Vagina (tissue), 2 donors: ENCODE data around the gene MAPK7.

Experiments
- POLR2A ChIP-seq, 2 donors: fragments of 450-650 bp; IDR thresholded peaks; one replicate each; pipeline ENCODE4 v1.6.1; 2017; ENCODE audit warnings: antibody characterized with exemption in 2 of 2, mild to moderate bottlenecking in 2 of 2, moderate library complexity in 2 of 2
- POLR2AphosphoS5 ChIP-seq, 2 donors: sonication (generic); formaldehyde crosslinking; IDR thresholded peaks; one replicate each; pipeline ENCODE4 v1.9.0; 2017; ENCODE audit warnings: antibody characterized with exemption in 2 of 2, mild to moderate bottlenecking in 2 of 2, low read depth in 1 of 2; ENCODE audit not compliant: insufficient read depth in 1 of 2
- TF ChIP-seq, protein P1 (sequence below), 3 experiments: fragments of 450-650 bp in 2 of 3; fragments of 200-600 bp in 1 of 3; sonication (generic) in 1 of 3; IDR thresholded peaks; one replicate each; pipeline ENCODE4 v1.5.1; 2017 to 2019; ENCODE audit warnings: antibody characterized with exemption in 3 of 3, mild to moderate bottlenecking in 2 of 3, moderate library complexity in 2 of 3

GRCh38 chr17:19345486-19346350 is 32.6 kb upstream of the MAPK7 start:
- TF ChIP-seq POLR2A (IDR thresholded peaks at IDR 0.05) = no peak
- TF ChIP-seq POLR2AphosphoS5 (IDR thresholded peaks at IDR 0.05; ENCODE audit: insufficient read depth in 1 of 2, low read depth in 1 of 2) = no peak
- TF ChIP-seq, protein P1, sequence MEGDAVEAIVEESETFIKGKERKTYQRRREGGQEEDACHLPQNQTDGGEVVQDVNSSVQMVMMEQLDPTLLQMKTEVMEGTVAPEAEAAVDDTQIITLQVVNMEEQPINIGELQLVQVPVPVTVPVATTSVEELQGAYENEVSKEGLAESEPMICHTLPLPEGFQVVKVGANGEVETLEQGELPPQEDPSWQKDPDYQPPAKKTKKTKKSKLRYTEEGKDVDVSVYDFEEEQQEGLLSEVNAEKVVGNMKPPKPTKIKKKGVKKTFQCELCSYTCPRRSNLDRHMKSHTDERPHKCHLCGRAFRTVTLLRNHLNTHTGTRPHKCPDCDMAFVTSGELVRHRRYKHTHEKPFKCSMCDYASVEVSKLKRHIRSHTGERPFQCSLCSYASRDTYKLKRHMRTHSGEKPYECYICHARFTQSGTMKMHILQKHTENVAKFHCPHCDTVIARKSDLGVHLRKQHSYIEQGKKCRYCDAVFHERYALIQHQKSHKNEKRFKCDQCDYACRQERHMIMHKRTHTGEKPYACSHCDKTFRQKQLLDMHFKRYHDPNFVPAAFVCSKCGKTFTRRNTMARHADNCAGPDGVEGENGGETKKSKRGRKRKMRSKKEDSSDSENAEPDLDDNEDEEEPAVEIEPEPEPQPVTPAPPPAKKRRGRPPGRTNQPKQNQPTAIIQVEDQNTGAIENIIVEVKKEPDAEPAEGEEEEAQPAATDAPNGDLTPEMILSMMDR (IDR thresholded peaks at IDR 0.05) = no peak
